GM10266 (cell line): ENCODE results near the gene ASAP2.

Source experiments
- DNase-seq: peaks from one replicate; pipeline ENCODE4 v3.0.0; 2012; ENCODE audit errors: extremely low spot score
- TF ChIP-seq, protein P1 (sequence below): IDR thresholded peaks from 2 replicates; pipeline ENCODE4 v1.5.1; 2012; ENCODE audit warnings: mild to moderate bottlenecking, low read depth; ENCODE audit not compliant: control insufficient read depth, insufficient read depth; ENCODE audit errors: missing control alignments

Gene ASAP2

DNA sequence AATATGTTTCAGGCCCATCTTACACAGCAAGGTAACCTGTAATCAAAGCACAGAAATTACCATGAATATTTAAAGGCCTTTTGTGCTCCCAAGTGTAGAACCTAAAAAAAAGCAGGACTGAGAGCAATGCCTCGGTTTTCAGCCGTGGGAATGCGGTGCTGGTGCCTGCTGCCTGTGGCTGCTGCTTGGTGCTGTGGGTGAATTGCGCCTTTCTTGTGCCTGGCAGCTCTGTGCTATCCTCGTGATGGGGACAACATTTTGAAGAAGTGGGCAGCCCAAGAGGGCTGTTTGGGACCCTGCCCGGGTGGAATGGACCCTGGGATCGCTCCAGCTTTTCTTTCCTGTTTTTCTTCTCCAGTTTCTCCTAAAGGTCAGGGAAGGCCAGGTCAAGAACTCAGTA, 91.2 kb downstream of the ASAP2 start:
- TF ChIP-seq, protein P1, sequence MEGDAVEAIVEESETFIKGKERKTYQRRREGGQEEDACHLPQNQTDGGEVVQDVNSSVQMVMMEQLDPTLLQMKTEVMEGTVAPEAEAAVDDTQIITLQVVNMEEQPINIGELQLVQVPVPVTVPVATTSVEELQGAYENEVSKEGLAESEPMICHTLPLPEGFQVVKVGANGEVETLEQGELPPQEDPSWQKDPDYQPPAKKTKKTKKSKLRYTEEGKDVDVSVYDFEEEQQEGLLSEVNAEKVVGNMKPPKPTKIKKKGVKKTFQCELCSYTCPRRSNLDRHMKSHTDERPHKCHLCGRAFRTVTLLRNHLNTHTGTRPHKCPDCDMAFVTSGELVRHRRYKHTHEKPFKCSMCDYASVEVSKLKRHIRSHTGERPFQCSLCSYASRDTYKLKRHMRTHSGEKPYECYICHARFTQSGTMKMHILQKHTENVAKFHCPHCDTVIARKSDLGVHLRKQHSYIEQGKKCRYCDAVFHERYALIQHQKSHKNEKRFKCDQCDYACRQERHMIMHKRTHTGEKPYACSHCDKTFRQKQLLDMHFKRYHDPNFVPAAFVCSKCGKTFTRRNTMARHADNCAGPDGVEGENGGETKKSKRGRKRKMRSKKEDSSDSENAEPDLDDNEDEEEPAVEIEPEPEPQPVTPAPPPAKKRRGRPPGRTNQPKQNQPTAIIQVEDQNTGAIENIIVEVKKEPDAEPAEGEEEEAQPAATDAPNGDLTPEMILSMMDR, result no peak

DNA sequence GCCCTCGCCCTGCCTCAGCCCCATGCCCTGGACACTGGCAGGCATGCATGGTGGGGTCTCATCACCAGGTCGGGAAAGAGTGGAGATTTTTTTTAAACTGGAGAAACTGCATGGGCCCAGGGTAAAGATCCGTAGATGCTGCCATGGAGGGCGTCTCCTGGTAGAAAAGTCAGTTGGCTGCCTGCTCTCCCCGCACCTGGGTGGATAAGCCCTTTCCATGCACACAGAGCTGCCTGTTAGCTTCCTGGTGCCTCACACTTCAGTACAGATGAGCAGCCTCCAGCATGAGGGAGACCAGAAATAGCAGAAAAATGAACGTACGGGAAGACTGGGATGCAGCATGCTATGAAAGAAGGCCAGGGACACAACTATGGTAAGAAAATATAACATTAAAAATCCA, 92.0 kb downstream of the ASAP2 start:
- TF ChIP-seq, protein P1, result no peak
- no peak for DNase-seq

More for the DNA sequence above, 91.2 kb downstream of the ASAP2 start:
- DNase-seq, result no peak

DNA sequence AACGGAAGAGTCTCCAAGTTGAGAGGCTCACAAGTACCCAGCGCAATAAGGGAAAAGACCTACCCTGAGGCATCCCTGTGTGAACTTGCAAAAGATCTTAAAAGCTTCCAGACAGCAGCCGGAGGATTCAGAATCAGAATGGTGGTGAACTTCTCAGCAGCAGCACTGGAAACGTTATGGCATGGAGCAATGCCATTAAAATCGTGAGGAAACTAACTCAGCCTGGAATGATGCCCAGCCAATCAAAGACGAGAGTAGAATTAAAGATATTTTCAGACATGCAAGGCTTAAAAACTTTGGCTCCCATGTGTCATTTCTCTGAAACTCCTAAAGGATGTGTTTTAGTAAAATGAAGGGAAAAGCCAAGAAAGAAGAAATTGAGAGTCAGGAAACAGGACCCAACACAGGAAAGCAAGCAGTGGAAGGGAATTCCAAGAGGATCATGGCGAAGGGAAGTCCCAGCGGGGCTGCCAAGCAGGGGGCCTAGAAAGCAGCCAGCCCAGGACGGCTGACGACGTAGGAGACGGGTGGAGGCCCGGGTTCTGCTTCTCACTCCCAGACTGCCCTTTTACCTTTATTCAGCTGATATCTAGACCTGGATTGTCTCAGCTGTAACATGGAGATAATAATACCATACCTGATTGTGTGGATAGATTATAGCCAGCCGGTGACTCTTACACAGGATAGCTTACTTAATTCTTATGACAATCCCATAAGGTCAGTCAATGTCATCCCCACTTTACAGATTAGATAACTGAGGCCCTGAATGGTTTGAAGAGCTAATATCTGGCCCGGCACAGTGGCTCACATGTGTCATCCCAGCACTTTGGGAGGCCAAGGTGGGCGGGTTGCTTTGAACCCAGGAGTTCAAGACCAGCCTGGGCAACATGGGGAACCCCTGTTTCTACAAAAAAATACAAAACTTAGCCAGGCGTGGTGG, 92.8 kb downstream of the ASAP2 start:
- TF ChIP-seq, protein P1, result no peak
- no peak for DNase-seq

DNA sequence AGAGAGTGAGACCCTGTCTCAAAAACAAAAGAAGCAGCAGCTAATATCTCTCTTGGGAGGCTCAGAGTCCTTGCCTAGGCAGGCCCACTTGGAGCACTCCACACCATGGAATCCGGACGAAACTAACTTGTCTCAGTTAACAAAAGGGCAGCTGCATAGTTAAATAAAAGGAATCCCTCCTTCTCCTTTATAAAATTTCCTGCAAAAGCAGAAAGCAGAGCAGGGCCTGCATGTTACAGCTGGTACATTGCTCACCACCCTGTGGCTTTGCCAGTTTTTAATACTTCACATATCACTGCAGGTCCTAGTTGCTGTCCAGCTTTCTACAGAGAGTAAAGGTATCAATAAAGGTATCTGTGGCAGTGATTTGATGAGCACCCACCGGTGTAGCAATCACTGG, 93.6 kb downstream of the ASAP2 start:
- DNase-seq, result no peak
- TF ChIP-seq, protein P1, result no peak

DNA sequence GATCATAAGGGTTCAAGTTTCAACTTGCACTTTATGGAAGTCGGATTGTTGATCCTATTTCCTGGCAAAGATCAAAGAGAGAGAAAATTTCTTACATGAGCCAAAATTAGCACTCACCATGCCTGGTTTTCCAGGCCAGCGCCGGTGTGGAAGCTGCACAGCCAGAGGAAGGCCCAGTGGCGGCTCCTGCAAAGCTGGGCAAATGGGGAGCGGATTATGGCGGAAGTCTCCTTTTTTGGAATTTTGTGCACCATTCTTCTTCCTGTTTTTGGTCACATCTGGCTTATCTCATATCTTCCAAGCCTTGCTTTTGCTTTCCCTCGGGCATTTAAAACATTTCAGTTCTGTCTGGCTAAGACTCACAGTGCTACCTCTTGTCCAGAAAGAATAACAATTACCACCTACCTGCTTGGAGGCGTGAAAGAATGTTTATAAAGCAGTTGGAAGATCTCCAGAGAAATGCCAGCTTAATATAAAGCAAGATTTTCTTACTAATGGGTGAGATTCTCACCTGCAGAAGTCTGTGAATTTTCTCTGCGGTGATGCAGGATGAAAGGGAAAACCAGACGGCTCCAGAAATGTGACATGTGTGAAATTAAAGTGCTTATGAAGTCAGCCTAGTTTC, 94.3 kb downstream of the ASAP2 start:
- TF ChIP-seq, protein P1, result no peak
- no peak for DNase-seq

DNA sequence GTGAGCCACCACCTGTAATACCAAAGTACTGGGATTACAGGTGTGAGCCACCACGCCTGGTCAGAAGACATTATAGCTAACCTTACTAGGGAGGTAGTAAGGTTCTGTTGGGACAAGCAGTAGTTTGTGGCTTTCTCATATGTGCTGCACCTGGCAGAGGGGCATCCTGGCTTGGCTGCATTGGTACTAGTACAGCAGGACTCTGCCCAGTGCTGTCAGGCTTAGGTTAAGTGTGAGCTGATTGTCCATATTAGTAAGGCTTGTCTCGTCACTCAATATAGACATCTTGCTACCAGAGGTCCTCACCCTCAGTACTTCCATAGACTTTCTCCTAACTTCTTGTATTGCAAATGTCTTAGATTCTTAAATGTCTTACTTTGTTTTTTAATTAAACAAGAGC, 96.1 kb downstream of the ASAP2 start:
- TF ChIP-seq, protein P1, result no peak

DNA sequence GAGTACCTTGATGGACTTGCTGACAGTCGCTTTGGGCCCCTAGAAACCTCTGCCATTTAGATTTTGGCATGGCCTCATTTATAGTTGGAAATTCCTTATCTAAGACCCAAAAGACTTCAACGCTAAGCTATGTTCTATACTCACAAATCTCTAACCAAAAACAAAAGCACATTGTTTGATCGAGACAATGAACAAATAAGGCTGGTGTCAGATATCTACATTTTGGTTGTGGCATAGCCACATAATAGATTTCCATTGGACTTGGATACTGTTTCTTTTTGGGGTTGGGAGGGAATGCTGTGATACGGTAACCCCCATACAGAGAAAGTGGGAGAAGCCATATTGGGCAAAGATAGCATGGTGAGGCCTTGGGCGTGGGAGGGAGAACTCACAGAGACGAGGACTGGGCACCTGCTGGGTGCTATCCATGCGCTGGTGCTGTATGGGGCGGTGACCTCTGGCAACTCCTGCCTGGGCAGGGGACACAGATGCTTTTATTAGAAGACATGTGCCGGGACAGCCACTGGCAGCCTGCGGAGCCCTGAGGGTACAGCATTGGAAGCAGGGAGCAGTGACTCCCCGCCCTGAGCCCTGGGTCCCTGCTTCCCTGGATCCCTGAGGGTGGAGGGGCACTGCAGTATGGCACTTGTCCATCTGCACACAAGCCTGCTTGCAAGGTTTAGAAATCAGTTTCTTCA, 97.1 kb downstream of the ASAP2 start:
- TF ChIP-seq, protein P1, result no peak
- no peak for DNase-seq

More for the DNA sequence above, 96.1 kb downstream of the ASAP2 start:
- no peak for DNase-seq
